HepG2 (cell line): ENCODE results near the gene DUSP9. TPM values are rescaled to one million over a fixed set of nuclear protein-coding genes. Genes with fewer than 3 reads are reported as not detected.

Experiments used
- ATAC-seq: fragments of 200-7000 bp; cut with Tn5 transposase; 3 replicates; pipeline ENCODE4 v1.9.1; 2020; ENCODE audit warnings: mild to moderate bottlenecking, moderate library complexity
- BruUV-seq: library from RNA; stranded (reverse); fragments of 400-500 nt; replicated peaks from 2 replicates; lab custom pipeline; 2021; lab: Mats Ljungman, UMichigan
- CTCF ChIA-PET: fragments of 300-600 bp; formaldehyde crosslinking; extraction: SDS; loops from one replicate; lab custom pipeline; 2021; ENCODE audit warnings: low total read pairs, inconsistent platforms, low intra/inter-chr PET ratio; lab: Yijun Ruan, JAX
- POLR2A ChIA-PET: fragments of 350-600 bp; sonication (Branson Sonifier 250); formaldehyde crosslinking; loops from one replicate; lab custom pipeline; 2020; ENCODE audit warnings: antibody characterized with exemption, inconsistent platforms; lab: Yijun Ruan, JAX
- DNase-seq: peaks from one replicate; pipeline ENCODE4 v3.0.0-alpha.2; 2015; ENCODE audit warnings: low spot score
- FAIRE-seq: peaks from 3 replicates; lab custom pipeline; 2011; peaks lifted over from hg19 to GRCh38; lab: Jason Lieb, UNC
- H2AFZ ChIP-seq: one replicate; pipeline ENCODE4 v1.6.1; 2011; ENCODE audit warnings: low read length, inconsistent platforms
- H3K27ac ChIP-seq: fragments of 300-600 bp; 3 replicates; pipeline ENCODE4 v1.8.0; 2011; ENCODE audit warnings: mixed run types, mild to moderate bottlenecking, mixed read lengths, low read length, inconsistent platforms; ENCODE audit not compliant: insufficient read depth; ENCODE audit errors: extremely low read length
- H3K27me3 ChIP-seq, 2 experiments: fragments of 200-600 bp in 1 of 2; 2 replicates in 1 of 2; 3 replicates in 1 of 2; pipeline versions ENCODE4 v1.6.0 to v1.8.0; 2011; ENCODE audit warnings: low read length in 2 of 2, mild to moderate bottlenecking in 2 of 2, moderate library complexity in 2 of 2, inconsistent platforms in 1 of 2; ENCODE audit not compliant: insufficient read depth in 2 of 2, control insufficient read depth in 1 of 2
- H3K36me3 ChIP-seq, 2 experiments: fragments of 200-600 bp in 1 of 2; replicated peaks in 1 of 2; 2 replicates in 1 of 2; 3 replicates in 1 of 2; pipeline versions ENCODE4 v1.5.1 to v1.8.0; 2011; ENCODE audit warnings: low read length in 2 of 2, inconsistent platforms in 1 of 2; ENCODE audit not compliant: insufficient read depth in 2 of 2, control insufficient read depth in 1 of 2
- H3K4me1 ChIP-seq: 2 replicates; pipeline ENCODE4 v1.5.1; 2012; ENCODE audit warnings: low read length, inconsistent platforms; ENCODE audit not compliant: insufficient read depth
- H3K4me2 ChIP-seq: 2 replicates; pipeline ENCODE4 v1.6.0; 2011; ENCODE audit warnings: low read depth, low read length, inconsistent platforms
- H3K4me3 ChIP-seq, 3 experiments: fragments of 200-600 bp in 1 of 3; sonication (generic), shearing (Covaris generic) in 1 of 3; replicated peaks in 1 of 3; 2 replicates each; pipeline ENCODE4 v1.5.1; 2011 to 2016; ENCODE audit warnings: low read length in 3 of 3, inconsistent platforms in 2 of 3, low read depth in 2 of 3, mild to moderate bottlenecking in 2 of 3, control low read depth in 1 of 3, mixed read lengths in 1 of 3; ENCODE audit not compliant: insufficient read depth in 1 of 3
- H3K79me2 ChIP-seq: one replicate; pipeline ENCODE4 v1.6.1; 2011; ENCODE audit warnings: low read length, inconsistent platforms; ENCODE audit not compliant: insufficient read depth
- H3K9ac ChIP-seq: 2 replicates; pipeline ENCODE4 v1.6.0; 2011; ENCODE audit warnings: mild to moderate bottlenecking, low read depth, low read length, inconsistent platforms; ENCODE audit not compliant: insufficient read depth
- H3K9me3 ChIP-seq: 2 replicates; pipeline ENCODE4 v1.5.1; 2012; ENCODE audit warnings: mild to moderate bottlenecking, low read length
- H4K20me1 ChIP-seq: 2 replicates; pipeline ENCODE4 v1.6.0; 2011; ENCODE audit warnings: inconsistent platforms, mild to moderate bottlenecking, low read length, moderate library complexity; ENCODE audit not compliant: insufficient read depth
- FOSL2 ChIP-seq: sonication (generic); formaldehyde crosslinking; IDR thresholded peaks from 2 replicates; pipeline ENCODE4 v1.4.0; 2020; ENCODE audit warnings: missing genetic modification reagents
- NAIF1 ChIP-seq: sonication (generic); formaldehyde crosslinking; IDR thresholded peaks from 2 replicates; pipeline ENCODE4 v1.5.0; 2020; ENCODE audit warnings: mild to moderate bottlenecking, missing genetic modification reagents, borderline replicate concordance
- NCOA5 ChIP-seq: sonication (generic); formaldehyde crosslinking; IDR thresholded peaks from 2 replicates; pipeline ENCODE4 v1.4.0; 2020; ENCODE audit warnings: missing genetic modification reagents
- NFYB ChIP-seq: sonication (generic); formaldehyde crosslinking; IDR thresholded peaks from 2 replicates; pipeline ENCODE4 v1.4.0; 2020; ENCODE audit warnings: missing genetic modification reagents
- ZFP82 ChIP-seq: sonication (generic); formaldehyde crosslinking; IDR thresholded peaks from 2 replicates; pipeline ENCODE4 v1.5.1; 2020; ENCODE audit warnings: mild to moderate bottlenecking, missing genetic modification reagents, borderline replicate concordance
- ZNF557 ChIP-seq: sonication (generic); formaldehyde crosslinking; IDR thresholded peaks from 2 replicates; pipeline ENCODE4 v1.4.0; 2020; ENCODE audit warnings: missing genetic modification reagents
- WGBS: methylation state at CpG from one replicate; pipeline ENCODE4 v1.1.6; 2017; ENCODE audit warnings: low lambda C conversion rate; 5-methylcytosine and 5-hydroxymethylcytosine counted together
- in situ Hi-C: cut with HindIII; loops from 2 replicates; pipeline ENCODE4 v1.10.0; 2017; ENCODE audit warnings: low pct_unique_long_range_greater_than_20kb; ENCODE audit not compliant: extremely low pct_ligation_motif_present
- intact Hi-C: fragments of 100-400 bp; cut with micrococcal nuclease; formaldehyde crosslinking; loops from one replicate; pipeline ENCODE4 v1.10.0; 2022; ENCODE audit not compliant: unreplicated experiment
- polyA plus RNA-seq, 8 experiments: library from polyadenylated mRNA; depleted of rRNA in 3 of 8; stranded (reverse) in 7 of 8; unstranded in 1 of 8; fragments of >200 nt; fragmentation: Illumina TruSeq in 4 of 8; extraction: Trizol in 4 of 8; gene quantifications; 2 replicates each; pipeline versions ENCODE4 v1.2.1 to v1.2.3, GENCODE V29; 2011 to 2016; ENCODE audit warnings: low read depth in 4 of 8, missing spikeins in 1 of 8, mixed read lengths in 1 of 8; ENCODE audit not compliant: insufficient read depth in 1 of 8
- total RNA-seq, 5 experiments: library from RNA; depleted of rRNA; stranded (reverse); fragments of >200 nt; fragmentation: Illumina TruSeq; extraction: Trizol; gene quantifications; 2 replicates each; pipeline ENCODE4 v1.2.3, GENCODE V29; 2016; ENCODE audit warnings: low read depth in 1 of 5

DUSP9 gene
- total and polyA plus RNA-seq, 2 of the 13 experiments (the other 11 are each of a cell fraction or from before 2014, with no cell fraction given) = 235 to 435 TPM

DNA sequence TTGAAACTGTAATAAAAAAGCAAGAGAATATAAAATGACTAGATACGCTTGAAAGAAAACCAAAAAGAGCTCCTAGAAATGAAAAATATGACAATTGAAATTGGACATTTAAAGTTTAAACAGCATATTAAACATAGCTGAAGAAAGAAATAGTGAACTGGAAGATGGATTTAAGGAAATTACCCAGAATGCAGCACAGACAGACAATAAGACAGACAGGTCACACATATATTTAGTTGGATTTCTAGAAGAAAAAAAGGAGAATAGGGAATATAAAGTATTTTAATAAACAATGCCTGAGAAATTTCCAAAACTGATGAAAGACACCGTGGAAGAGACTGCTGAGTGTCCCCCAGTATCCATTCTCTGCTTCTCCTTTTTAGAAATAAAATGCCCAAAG, 6.6 kb downstream of the DUSP9 start:
- CTCF ChIA-PET = no interaction called here
- in situ Hi-C loops = loop anchor here (25.0 kb wide), 1 partner anchor 691 kb away; no protein-coding TSS in a partner anchor

DNA sequence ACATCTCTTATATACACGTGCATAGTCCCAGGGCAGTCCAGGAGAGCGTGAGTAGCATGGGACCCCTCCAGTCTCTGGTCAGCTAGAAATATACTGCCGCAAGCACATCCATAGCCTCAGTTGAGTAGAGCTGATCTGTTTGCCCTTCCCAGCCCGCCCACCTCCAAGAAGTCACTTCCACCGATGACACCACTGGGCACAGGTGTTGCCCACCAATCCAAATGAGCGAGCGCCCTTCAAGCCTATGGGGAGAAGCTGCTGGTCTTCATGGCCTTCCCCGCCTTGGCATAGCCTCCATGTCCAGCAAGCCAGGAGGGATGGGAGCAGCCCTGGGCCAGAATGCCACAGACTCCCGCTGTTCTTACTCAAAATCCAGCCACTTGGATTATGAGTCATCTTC, 10.2 kb downstream of the DUSP9 start:
- H3K9ac ChIP-seq = no peak overlapping the region
- no peaks in the 10 kb centered on the region for H3K9me3 ChIP-seq
- no peak overlapping the region for H3K4me3 ChIP-seq
- H3K79me2 ChIP-seq = no peaks in the 10 kb centered on the region
- no TSS peak for BruUV-seq
- DNase-seq (no peak), FAIRE-seq (no peak), ATAC-seq (no peak)
- in situ Hi-C loops (loop anchor here (25.0 kb wide), 1 partner anchor 695 kb away; no protein-coding TSS in a partner anchor), intact Hi-C loops (no loop called here)
- H4K20me1 ChIP-seq = no peaks in the 10 kb centered on the region
- no peak overlapping the region for H3K27ac ChIP-seq
- H3K27me3 ChIP-seq = no peaks in the 10 kb centered on the region
- WGBS = 53% methylated on average over 3 of the region's 9 CpGs
- no peak overlapping the region for H3K4me2 ChIP-seq
- no peaks in the 10 kb centered on the region for H3K36me3 ChIP-seq
- TF ChIP-seq NAIF1 (CRISPR knock-in tag) (no peak), FOSL2 (CRISPR knock-in tag) (0 out of 2 replicates have a peak, but pooled peaks have one; percentile 9), ZNF557 (CRISPR knock-in tag) (no peak)
- H2AFZ ChIP-seq = no peak overlapping the region
- ChIA-PET POLR2A (interaction anchor here (1.2 kb wide), 1 partner anchor 10 kb away, joined by 3 read pairs; no protein-coding TSS in a partner anchor), CTCF (no interaction called here)
- H3K4me1 ChIP-seq = no peaks in the 10 kb centered on the region

More for the DNA sequence above, 6.6 kb downstream of the DUSP9 start:
- DNase-seq (no peak), FAIRE-seq (no peak)
- Histone ChIP-seq H3K36me3 (peaks cover 0 to 3% of the 10 kb centered on the region in 2 experiments; a peak in 1 of 5 replicates), H3K4me3 (no peak overlapping the region), H3K27ac (no peak overlapping the region)
- TF ChIP-seq ZFP82 (CRISPR knock-in tag) = peak; percentile 85; the same call in 1 of the 2 replicates
- TF ChIP-seq NCOA5 (CRISPR knock-in tag) = no peak
- no peak for TF ChIP-seq NFYB (CRISPR knock-in tag)
- TF ChIP-seq, all 625 proteins: peak for 1
- POLR2A ChIA-PET = interaction anchor here (10.8 to 15.1 kb wide), 2 partner anchors 27 to 42 kb away, joined by 96 to 596 read pairs; no protein-coding TSS in a partner anchor
- Histone ChIP-seq H3K4me1 (peaks cover 28% of the 10 kb centered on the region), H2AFZ (no peak overlapping the region), H3K79me2 (peaks cover 5% of the 10 kb centered on the region), H3K9ac (no peak overlapping the region), H3K27me3 (no peaks in the 10 kb centered on the region; a peak in 1 of 5 replicates), H4K20me1 (peaks cover 10% of the 10 kb centered on the region; the same call in 1 of the 2 replicates), H3K4me2 (no peak overlapping the region), H3K9me3 (no peaks in the 10 kb centered on the region)
- 49% methylated on average over 2 of the region's 2 CpGs for WGBS
- BruUV-seq = no TSS peak
- intact Hi-C loops = no loop called here
- no peak for ATAC-seq
